NCI-H2196 treated with DMSO at 0.1 percent for 48 hours (cell line): ENCODE data around the gene SREK1IP1.

Experiments used
- DNase-seq: peaks from one replicate; lab custom pipeline; 2025; ENCODE audit not compliant: unreplicated experiment; lab: John Stamatoyannopoulos, UW

The SREK1IP1 gene

GRCh38 chr5:64688391-64688790, 80.1 kb downstream of the SREK1IP1 start:
- DNase-seq = no peak

GRCh38 chr5:64685866-64686265, 82.6 kb downstream of the SREK1IP1 start:
- no peak for DNase-seq

- no peak for DNase-seq
Measured at GRCh38 chr5:64682608-64683007, 85.9 kb downstream of the SREK1IP1 start.

- DNase-seq = no peak
Measured at GRCh38 chr5:64680289-64680688, 88.2 kb downstream of the SREK1IP1 start.

- no peak for DNase-seq
Measured at GRCh38 chr5:64678374-64678773, 90.1 kb downstream of the SREK1IP1 start.

GRCh38 chr5:64671678-64672077, 96.8 kb downstream of the SREK1IP1 start:
- no peak for DNase-seq

- no peak for DNase-seq
Measured at GRCh38 chr5:64670277-64670676, 98.2 kb downstream of the SREK1IP1 start.
